Spleen (tissue), 7 donors: ENCODE results near the gene TEX28.
"Not testable (repeated sequence)": the region's sequence is repeated elsewhere in the genome, so short reads cannot be mapped to it uniquely, and the experiment has no call there.

ENCODE experiments used
- POLR2A ChIP-seq, 3 donors: fragments of 450-650 bp; IDR thresholded peaks; one replicate each; pipeline ENCODE4 v1.5.1; 2017; ENCODE audit warnings: antibody characterized with exemption in 3 of 3, mild to moderate bottlenecking in 1 of 3
- TF ChIP-seq, protein P1 (sequence below), 11 experiments: fragments of 200-600 bp in 7 of 11; fragments of 450-650 bp in 4 of 11; sonication (generic) in 4 of 11; IDR thresholded peaks in 8 of 11; conservative IDR thresholded peaks in 3 of 11; 1 replicate in 7 of 11; 2 replicates in 4 of 11; pipeline versions ENCODE4 v1.4.0 to v1.8.0; 2016 to 2021; ENCODE audit warnings: antibody characterized with exemption in 11 of 11, inconsistent platforms in 4 of 11, mild to moderate bottlenecking in 1 of 11
- donor health status: DM: no; HTN: no; CAD: no; lungs with moderate emphysema.
- donor health status: DM: no; HTN: no; CAD: no.
- donor health status: DM: no; HTN: no; CAD: no.

- TF ChIP-seq, protein P1, sequence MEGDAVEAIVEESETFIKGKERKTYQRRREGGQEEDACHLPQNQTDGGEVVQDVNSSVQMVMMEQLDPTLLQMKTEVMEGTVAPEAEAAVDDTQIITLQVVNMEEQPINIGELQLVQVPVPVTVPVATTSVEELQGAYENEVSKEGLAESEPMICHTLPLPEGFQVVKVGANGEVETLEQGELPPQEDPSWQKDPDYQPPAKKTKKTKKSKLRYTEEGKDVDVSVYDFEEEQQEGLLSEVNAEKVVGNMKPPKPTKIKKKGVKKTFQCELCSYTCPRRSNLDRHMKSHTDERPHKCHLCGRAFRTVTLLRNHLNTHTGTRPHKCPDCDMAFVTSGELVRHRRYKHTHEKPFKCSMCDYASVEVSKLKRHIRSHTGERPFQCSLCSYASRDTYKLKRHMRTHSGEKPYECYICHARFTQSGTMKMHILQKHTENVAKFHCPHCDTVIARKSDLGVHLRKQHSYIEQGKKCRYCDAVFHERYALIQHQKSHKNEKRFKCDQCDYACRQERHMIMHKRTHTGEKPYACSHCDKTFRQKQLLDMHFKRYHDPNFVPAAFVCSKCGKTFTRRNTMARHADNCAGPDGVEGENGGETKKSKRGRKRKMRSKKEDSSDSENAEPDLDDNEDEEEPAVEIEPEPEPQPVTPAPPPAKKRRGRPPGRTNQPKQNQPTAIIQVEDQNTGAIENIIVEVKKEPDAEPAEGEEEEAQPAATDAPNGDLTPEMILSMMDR (IDR thresholded peaks at IDR 0.05 in 8 of 11, conservative IDR thresholded peaks at IDR 0.05 in 3 of 11), result not testable (repeated sequence)
- TF ChIP-seq POLR2A (IDR thresholded peaks at IDR 0.05), result not testable (repeated sequence)
Observed at GRCh38 chrX:154284489-154285338, 10.2 kb downstream of the TEX28 start.
